OCI-LY1 (cell line): Measurements from ENCODE around the gene ZBTB7C.

Source experiments
- H2AFZ ChIP-seq: fragments of 200-600 bp; sonication (generic), shearing (Covaris generic); 2 replicates; pipeline ENCODE4 v1.6.0; 2014; ENCODE audit warnings: antibody characterized with exemption, mild to moderate bottlenecking, low read length
- H3F3A ChIP-seq: fragments of 200-600 bp; sonication (generic), shearing (Covaris generic); 2 replicates; pipeline ENCODE4 v1.6.0; 2014; ENCODE audit warnings: mild to moderate bottlenecking, antibody characterized with exemption, low read length, moderate library complexity; ENCODE audit not compliant: insufficient read depth
- H3K27ac ChIP-seq: fragments of 200-600 bp; sonication (generic); 2 replicates; pipeline ENCODE4 v1.5.1; 2014; ENCODE audit warnings: low read length, mixed run types, mild to moderate bottlenecking, low read depth; ENCODE audit not compliant: poor library complexity, severe bottlenecking
- H3K27me3 ChIP-seq: fragments of 200-600 bp; sonication (generic); 2 replicates; pipeline ENCODE4 v1.6.0; 2014; ENCODE audit warnings: antibody characterized with exemption, mild to moderate bottlenecking, low read length, moderate library complexity; ENCODE audit not compliant: insufficient read depth
- H3K36me3 ChIP-seq: fragments of 200-600 bp; sonication (generic); 2 replicates; pipeline ENCODE4 v1.6.1; 2014; ENCODE audit warnings: mild to moderate bottlenecking, antibody characterized with exemption, low read length, moderate library complexity, mixed read lengths; ENCODE audit not compliant: insufficient read depth
- H3K4me1 ChIP-seq: fragments of 200-600 bp; sonication (generic); 2 replicates; pipeline ENCODE4 v1.5.1; 2014; ENCODE audit warnings: mild to moderate bottlenecking, low read length, moderate library complexity; ENCODE audit not compliant: insufficient read depth, severe bottlenecking
- H3K4me2 ChIP-seq: fragments of 200-600 bp; sonication (generic), shearing (Covaris generic); 2 replicates; pipeline ENCODE4 v1.6.1; 2014; ENCODE audit warnings: low read length
- H3K4me3 ChIP-seq: fragments of 200-600 bp; sonication (generic); 2 replicates; pipeline ENCODE4 v1.5.1; 2014; ENCODE audit warnings: low read length, low read depth, mild to moderate bottlenecking, mixed read lengths; ENCODE audit not compliant: poor library complexity, severe bottlenecking
- H3K79me2 ChIP-seq: fragments of 200-600 bp; shearing (Covaris generic); 2 replicates; pipeline ENCODE4 v1.6.1; 2016; ENCODE audit warnings: mixed run types, low read length, mixed read lengths; ENCODE audit not compliant: insufficient read depth
- H3K9ac ChIP-seq: fragments of 200-600 bp; sonication (generic), shearing (Covaris generic); 2 replicates; pipeline ENCODE4 v1.6.1; 2014; ENCODE audit warnings: mild to moderate bottlenecking, low read length, mixed read lengths
- H3K9me2 ChIP-seq: fragments of 200-600 bp; sonication (generic), shearing (Covaris generic); 2 replicates; pipeline ENCODE4 v1.6.1; 2014; ENCODE audit warnings: low read depth, mild to moderate bottlenecking, low read length, mixed read lengths
- H3K9me3 ChIP-seq: fragments of 200-600 bp; shearing (Covaris generic); 2 replicates; pipeline ENCODE4 v1.6.1; 2014; ENCODE audit warnings: low read length, mixed read lengths
- H4K20me1 ChIP-seq: fragments of 200-600 bp; sonication (generic), shearing (Covaris generic); 2 replicates; pipeline ENCODE4 v1.6.0; 2016; ENCODE audit warnings: mild to moderate bottlenecking, low read length; ENCODE audit not compliant: insufficient read depth
- CTCF ChIP-seq: fragments of 200-600 bp; sonication (generic), shearing (Covaris generic); IDR thresholded peaks from 2 replicates; pipeline ENCODE4 v1.5.1; 2017; ENCODE audit warnings: mild to moderate bottlenecking, antibody characterized with exemption, low read length, moderate library complexity, mixed read lengths
- EZH2 ChIP-seq: fragments of 200-600 bp; sonication (generic), shearing (Covaris generic); IDR thresholded peaks from 2 replicates; pipeline ENCODE4 v1.8.0; 2017; ENCODE audit warnings: borderline replicate concordance, mixed run types, mild to moderate bottlenecking, antibody characterized with exemption, low read length, moderate library complexity, mixed read lengths

ZBTB7C gene

DNA sequence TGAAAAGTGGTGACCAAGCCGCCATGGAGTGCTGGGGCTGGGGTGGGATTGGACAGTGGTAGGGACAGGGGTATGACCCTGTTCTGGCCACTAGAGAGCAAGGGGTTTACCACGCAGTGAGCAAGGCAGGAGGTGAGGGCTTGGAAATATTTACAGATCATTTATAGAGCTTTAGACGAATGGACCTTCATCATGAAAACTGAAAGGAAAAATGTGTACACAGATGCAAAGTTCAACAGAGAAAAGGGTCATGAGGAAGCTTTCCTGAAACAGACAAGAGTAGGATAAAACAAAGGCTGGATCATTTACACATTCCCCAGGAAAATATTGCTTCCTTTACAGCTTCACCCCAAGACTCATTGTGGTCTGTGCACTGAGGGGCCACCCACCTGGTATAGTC lies 348.2 kb downstream of the ZBTB7C start:
- H3K9me2 ChIP-seq: no peaks in the 10 kb centered on the region
- H3K4me2 ChIP-seq: no peak overlapping the region
- TF ChIP-seq EZH2: no peak
- TF ChIP-seq CTCF: no peak
- no peaks in the 10 kb centered on the region for H4K20me1 ChIP-seq
- no peaks in the 10 kb centered on the region for H3K4me1 ChIP-seq
- no peaks in the 10 kb centered on the region for H3K36me3 ChIP-seq
- no peaks in the 10 kb centered on the region for H3K27me3 ChIP-seq
- no peaks in the 10 kb centered on the region for H3K79me2 ChIP-seq
- H2AFZ ChIP-seq: no peak overlapping the region
- no peak overlapping the region for H3K27ac ChIP-seq
- H3K4me3 ChIP-seq: no peak overlapping the region
- H3K9ac ChIP-seq: no peak overlapping the region
- no peaks in the 10 kb centered on the region for H3K9me3 ChIP-seq
- no peaks in the 10 kb centered on the region for H3F3A ChIP-seq

GRCh38 chr18:48060346-48060745 lies 348.8 kb downstream of the ZBTB7C start:
- Histone ChIP-seq H3K4me2 (no peak overlapping the region), H4K20me1 (no peaks in the 10 kb centered on the region), H3K9me3 (no peaks in the 10 kb centered on the region), H3K27ac (no peak overlapping the region), H3K4me3 (no peak overlapping the region), H3K9ac (no peak overlapping the region), H3K9me2 (no peaks in the 10 kb centered on the region), H3F3A (no peaks in the 10 kb centered on the region), H2AFZ (no peak overlapping the region), H3K4me1 (no peaks in the 10 kb centered on the region), H3K27me3 (no peaks in the 10 kb centered on the region), H3K36me3 (no peaks in the 10 kb centered on the region), H3K79me2 (no peaks in the 10 kb centered on the region)
- TF ChIP-seq CTCF (no peak), EZH2 (no peak)

DNA sequence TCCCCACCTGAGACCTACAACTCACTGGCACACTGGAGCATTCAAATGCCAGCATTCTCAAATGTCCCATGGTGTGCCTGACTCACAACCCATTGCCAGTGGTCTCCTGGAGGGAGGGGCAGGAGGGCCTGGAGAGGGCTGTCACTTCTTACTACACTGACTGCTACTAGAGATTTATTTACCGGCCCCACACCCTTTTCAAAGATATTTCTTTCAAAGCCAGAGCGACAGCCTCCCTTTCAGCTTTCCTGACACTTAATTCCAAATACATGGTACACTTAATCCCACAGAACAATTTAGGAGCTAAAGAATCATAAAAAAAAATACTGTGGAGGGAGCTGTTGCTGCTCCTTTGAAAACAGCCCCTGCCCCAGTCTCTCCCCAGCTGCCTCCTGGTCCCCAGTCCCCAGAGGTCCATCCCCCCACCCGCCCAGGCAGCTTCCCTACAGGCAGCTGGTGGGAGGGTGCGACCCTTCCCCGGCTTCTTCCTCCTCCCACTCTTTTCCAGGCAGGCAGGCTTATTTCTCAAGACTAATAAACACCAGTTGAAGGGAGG lies 349.6 kb downstream of the ZBTB7C start:
- H3K27ac ChIP-seq: no peak overlapping the region
- no peaks in the 10 kb centered on the region for H3K9me2 ChIP-seq
- no peak for TF ChIP-seq CTCF
- no peak for TF ChIP-seq EZH2
- no peak overlapping the region for H3K4me3 ChIP-seq
- no peaks in the 10 kb centered on the region for H3K9me3 ChIP-seq
- no peaks in the 10 kb centered on the region for H3K4me1 ChIP-seq
- no peak overlapping the region for H3K4me2 ChIP-seq
- H3F3A ChIP-seq: no peaks in the 10 kb centered on the region
- no peak overlapping the region for H3K9ac ChIP-seq
- H3K79me2 ChIP-seq: no peaks in the 10 kb centered on the region
- H3K36me3 ChIP-seq: no peaks in the 10 kb centered on the region
- no peak overlapping the region for H2AFZ ChIP-seq
- H4K20me1 ChIP-seq: no peaks in the 10 kb centered on the region
- H3K27me3 ChIP-seq: no peaks in the 10 kb centered on the region
